Pulmonary artery endothelial cell (primary cell): Measurements from ENCODE around the gene KLRF1. TPM values are rescaled to one million over a fixed set of nuclear protein-coding genes. Genes with fewer than 3 reads are reported as not detected.
"Not testable (repeated sequence)": the region's sequence is repeated elsewhere in the genome, so short reads cannot be mapped to it uniquely, and the experiment has no call there.

Experiments used
- DNase-seq: peaks from one replicate; pipeline ENCODE4 v3.0.0-alpha.2; 2011; ENCODE audit warnings: low read depth, low spot score
- total RNA-seq: library from RNA; depleted of rRNA; stranded (reverse); fragments of >200 nt; gene quantifications from 2 replicates; pipeline ENCODE4 v1.2.3, GENCODE V29; 2014

The KLRF1 gene
- total RNA-seq, 1 donor from 2014 or later = 0.07 TPM

DNA sequence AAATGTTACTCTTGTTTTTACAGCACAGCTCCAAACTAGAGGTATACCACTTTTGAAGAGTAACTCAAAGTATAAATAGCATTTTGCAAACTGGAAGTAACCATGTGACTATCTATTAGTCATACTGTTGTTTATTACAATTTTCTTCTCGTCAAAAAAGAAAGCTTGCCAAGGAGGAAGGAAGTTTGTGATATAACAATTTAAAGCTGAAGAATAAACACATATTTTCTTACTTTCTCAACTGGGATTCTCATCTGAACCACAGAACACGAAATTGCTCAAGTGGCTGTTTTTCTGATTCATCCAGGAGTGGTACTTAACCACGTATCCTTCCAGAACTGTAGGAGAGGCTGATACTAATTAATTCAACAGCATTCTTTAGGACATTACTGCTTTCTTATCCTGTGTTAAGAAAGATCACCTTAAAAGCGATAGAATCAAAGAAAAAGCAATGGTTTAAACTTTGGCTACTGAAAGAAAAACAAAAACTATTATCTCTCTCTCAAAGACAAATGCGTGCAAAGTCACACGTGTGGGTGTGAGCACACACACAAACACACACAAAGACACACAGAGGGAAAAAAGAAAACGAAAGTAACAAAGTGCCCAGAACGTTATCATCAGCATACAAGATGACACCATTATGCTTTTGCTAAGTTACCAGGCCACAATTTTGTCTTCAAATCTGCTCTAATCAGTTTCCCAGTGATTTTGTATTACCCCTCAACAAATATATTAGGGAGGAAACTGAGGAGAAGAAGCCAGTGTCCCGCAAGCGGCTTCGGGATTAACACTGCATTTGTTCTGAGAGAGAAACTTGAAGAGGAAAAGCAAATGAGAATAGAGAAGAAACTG, 42.3 kb downstream of the KLRF1 start, which contains the start of gene CLEC2B:
Gene CLEC2B, minus strand, starts transcription at position 48 of the 855 bp plus-strand sequence.
- DNase-seq = peak; percentile 53

DNA sequence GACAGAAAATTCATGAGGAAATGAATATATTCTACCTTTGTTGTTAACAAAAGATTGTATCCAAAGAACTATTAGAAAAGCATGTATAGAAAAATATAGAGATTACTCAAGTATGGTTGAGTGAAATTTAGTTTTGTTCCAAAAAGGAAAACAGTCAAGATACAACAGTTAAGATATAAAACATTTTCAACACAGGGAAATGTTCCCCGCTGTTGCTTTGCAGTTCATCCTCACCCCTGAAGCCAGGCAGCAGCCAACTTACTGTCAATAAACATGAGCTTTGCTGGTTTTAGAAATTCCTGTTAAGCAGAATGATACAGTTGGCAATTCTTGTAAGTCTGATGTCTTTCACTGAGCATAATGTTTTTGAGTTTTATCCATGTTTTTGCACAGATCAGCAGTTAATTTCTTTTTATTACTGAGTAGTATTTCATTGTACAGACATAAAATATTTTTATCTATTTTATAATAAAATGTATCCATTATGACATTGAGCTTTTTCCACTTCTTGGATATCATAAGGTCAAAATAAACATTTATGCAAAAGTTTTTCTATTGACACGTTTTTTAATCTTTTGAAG, 43.1 kb downstream of the KLRF1 start:
- no peak for DNase-seq

- no peak for DNase-seq
These were observed 44.9 kb downstream of the KLRF1 start for GRCh38 chr12:9872162-9872561.

GRCh38 chr12:9872742-9873141, 45.5 kb downstream of the KLRF1 start:
- no peak for DNase-seq

GRCh38 chr12:9876120-9876519, 48.8 kb downstream of the KLRF1 start:
- not testable (repeated sequence) for DNase-seq

DNA sequence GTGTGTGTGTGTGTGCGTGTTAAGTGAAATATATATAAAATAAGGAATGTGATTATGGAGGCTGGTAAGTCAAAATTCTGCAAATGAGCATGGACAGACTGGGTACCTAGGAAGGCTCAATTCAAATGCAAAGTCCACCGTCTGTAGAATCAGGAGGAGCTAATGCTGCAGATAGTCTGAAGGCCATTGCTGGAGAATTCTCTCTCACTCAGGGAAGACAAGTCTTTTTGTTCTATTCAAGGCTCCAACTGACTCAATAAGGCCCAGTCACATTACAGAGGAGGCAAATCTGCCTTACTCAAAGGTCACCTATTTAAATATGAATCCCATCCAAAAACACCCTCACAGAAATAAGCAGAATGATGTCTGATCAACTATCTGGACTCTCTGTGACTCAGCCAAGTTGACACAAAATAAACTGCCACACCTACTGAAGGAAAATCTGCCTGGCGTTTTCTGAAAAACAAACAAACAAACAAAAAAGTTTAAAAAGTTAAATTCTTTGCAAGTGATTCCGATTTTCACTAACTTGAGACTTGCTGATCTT, 53.3 kb downstream of the KLRF1 start:
- no peak for DNase-seq

DNA sequence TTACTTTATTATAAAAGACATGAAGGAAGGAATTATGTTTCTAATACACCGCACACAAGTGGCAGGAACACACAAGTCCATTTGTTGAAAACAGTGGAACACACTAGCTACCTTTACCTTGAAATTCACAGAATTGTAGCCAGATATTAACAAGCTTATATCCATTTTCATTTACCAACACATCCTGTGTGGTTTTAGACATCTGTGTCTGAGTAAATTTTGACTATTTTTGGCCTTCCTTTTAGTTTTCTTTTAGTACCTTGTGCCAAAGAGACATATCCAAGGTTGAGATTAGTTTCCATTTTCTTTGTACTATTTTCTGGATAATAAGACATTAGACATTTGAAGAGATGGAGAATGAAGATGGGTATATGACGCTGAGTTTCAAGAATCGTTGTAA, 54.0 kb downstream of the KLRF1 start, which contains the start of gene KLRF2:
Gene KLRF2, plus strand, starts transcription at position 244 of the 400 bp plus-strand sequence. Its CDS starts 107 bp downstream, at position 351.
- DNase-seq = no peak

- no peak for DNase-seq
These were observed 54.7 kb downstream of the KLRF1 start for GRCh38 chr12:9881988-9882387.

GRCh38 chr12:9883175-9883574, 55.9 kb downstream of the KLRF1 start:
- DNase-seq = no peak

- DNase-seq = no peak
These were observed 61.5 kb downstream of the KLRF1 start for GRCh38 chr12:9888665-9889273.

Other genes with a start within 250 kb of the KLRF1 start
- not detected in 2 replicates for gene KLRB1, start 219.6 kb upstream of the KLRF1 start, total RNA-seq
- gene CLEC2D, start 157.8 kb upstream of the KLRF1 start, total RNA-seq = 0.42 and 0.79 TPM in 2 replicates
- not detected in 2 replicates for gene CLECL1, start 94.4 kb upstream of the KLRF1 start, total RNA-seq
- 0.14 and 0.20 TPM in 2 replicates for gene CD69, start 66.6 kb upstream of the KLRF1 start, total RNA-seq
- gene CLEC2B, start 41.9 kb downstream of the KLRF1 start, total RNA-seq = 11.9 and 39.8 TPM in 2 replicates
- gene KLRF2, start 54.0 kb downstream of the KLRF1 start, total RNA-seq = not detected in 2 replicates
- gene CLEC2A, start 104.9 kb downstream of the KLRF1 start, total RNA-seq = not detected in 2 replicates
- not detected in 2 replicates for gene CLEC12A, start 143.9 kb downstream of the KLRF1 start, total RNA-seq
- gene CLEC1B, start 171.6 kb downstream of the KLRF1 start, total RNA-seq = 0.18 TPM in 1 of 2 replicates, not detected in the other
- gene CLEC12B, start 183.1 kb downstream of the KLRF1 start, total RNA-seq = 0.35 and 0.46 TPM in 2 replicates
- gene CLEC9A, start 203.2 kb downstream of the KLRF1 start, total RNA-seq = not detected in 2 replicates